HG03045 (cell line): ENCODE results near the gene ADAMTS15.

Experiments used
- ATAC-seq: cut with Tn5 transposase; IDR thresholded peaks from one replicate; pipeline ENCODE4 v1.9.1; 2021; ENCODE audit warnings: mild to moderate bottlenecking, moderate library complexity; ENCODE audit not compliant: unreplicated experiment

ADAMTS15 gene

DNA sequence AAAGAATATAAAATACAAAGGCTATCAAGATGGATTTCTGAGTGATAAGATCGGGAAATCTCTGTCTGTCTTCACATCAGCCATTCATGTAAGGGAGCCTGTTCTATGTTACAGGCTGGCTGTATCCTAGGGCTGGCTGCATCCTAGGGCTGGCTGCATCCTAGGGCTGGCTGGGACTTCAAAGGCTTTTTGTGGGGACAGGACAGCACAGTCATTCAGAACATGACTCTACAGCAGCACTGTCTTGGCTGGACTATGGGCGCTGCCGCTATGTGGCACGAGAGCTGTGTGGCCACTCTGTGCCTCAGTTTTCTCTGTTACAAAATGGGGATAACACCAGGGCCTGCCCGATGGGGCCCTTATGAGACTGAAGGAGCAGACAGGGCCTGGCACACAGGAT is 30.2 kb upstream of the ADAMTS15 start:
- ATAC-seq = no peak

DNA sequence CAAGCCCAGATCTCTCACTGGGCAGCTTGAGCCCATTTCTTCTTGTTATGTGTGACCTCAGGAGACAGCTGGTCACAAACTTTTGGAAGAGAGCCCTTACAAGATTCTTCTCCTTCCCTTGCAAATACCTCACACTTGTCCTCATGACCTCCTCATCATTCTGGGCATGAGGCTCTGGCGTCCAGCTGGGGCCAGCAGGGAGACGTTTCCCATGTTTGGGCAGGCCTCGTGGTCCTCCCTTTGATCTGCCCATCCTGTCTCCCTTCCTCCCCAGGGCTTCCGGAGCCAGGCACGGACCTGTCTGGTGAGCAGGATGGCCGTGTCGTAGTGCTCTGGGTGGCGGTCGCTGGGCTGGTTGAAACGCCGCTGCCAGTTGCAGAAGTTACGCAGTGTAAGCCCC is 29.7 kb upstream of the ADAMTS15 start:
- ATAC-seq = no peak

DNA sequence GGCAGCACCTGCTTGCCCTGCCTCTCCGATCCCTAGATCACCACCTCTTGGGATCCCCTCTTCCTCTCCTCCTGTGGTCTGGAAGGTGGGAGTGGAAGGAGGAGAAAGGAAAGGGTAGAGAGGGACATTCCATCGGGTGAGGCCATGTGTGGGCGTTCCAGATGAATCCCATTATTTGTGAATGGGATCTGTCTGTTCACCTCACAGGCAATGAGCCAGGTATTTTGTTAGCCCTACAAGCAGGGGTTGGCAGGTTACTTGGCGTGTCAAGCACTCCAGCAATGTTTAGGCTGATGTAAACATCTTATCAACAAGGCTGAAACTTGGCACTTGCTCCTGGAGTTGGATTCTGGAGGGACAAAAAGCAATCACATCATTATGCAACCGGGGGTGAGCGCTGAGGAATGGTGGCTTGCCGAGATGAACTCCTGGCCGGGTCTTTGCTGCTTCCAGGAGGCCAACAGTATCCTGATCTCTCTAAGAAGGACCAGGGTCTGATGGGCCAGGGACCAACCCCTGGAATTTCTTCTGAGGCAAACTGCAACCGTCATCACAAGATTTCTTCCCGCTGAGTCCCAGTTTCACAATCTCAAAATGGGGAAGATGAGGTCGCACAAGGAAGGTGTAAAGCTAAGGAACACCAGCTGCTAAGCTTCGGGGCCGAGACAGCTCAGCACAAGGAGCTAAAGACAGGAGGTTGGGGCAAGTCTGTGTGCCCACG is 27.8 kb upstream of the ADAMTS15 start:
- no peak for ATAC-seq

DNA sequence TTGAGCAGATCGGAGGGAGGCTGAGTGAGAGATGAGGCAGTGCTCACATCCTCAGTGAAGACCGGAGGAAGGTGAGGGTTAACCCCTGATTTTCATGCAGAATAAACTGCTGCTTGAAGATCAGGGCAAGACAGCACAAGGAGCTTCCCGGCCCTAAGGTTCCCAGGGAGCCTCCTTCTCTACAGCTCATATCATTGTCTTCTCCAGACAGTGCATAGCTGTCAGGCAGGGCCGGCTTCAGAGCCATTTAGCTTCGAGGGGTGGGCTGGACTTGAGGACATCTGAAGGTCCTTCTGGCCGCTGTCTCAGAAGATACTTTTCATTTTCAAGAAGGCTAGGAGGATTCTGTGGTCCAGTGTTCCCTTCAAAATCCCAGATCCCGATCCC is 27.3 kb upstream of the ADAMTS15 start:
- ATAC-seq = no peak

DNA sequence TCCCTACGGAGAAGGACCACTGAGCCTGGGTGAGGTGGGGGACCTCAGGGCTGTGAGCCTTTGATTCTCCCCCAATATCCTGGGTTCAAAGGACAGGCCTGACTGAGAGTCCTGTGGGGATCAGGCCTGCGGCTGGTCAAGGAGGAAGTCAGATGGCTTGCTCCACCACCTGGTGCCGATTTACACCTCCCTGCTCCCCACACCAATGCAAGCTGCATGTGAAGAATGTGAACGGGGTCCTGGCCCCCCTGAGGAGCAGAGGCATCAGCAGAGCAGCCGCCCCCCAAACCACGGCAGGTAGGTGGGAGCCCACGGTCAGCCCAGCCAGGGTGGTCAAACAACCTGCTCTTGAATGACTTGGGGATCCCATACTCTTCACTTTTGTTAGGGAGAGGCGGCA is 26.7 kb upstream of the ADAMTS15 start:
- no peak for ATAC-seq

DNA sequence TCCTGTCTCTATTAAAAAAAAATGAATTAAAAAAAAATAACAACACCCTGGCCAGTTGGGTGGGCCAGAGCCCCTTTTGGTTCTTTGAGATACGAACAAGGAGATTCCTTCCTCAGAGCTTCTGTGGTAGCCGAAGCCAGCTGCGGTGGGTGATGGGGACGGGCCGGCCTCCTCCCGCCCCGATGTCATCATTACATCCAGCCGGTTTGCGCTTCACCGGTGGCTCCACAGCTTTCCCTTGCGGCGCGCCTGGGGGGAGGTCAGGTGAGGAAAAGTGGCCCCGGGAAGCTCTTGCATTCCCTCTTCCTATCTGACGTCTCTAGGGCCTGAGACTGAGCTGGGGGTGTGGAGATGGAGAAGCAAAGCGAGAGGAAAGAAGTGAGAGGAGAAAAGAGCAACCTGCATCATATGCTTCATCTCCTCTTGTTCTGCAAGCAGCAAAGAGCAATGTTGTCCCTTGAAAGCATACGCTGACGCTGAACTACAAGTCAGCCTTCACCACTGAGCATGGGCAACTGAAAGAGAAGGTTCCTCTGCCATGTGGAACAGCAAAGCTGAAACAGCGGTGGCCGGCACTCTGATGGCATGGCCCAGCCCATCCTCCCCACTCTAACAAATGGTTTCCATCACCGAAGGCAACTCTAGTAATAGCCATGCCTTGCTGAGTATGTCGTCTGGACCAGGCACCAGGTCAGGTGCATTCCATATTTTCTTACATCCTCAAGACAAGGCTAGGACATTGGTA is 26.0 kb upstream of the ADAMTS15 start:
- ATAC-seq = no peak

DNA sequence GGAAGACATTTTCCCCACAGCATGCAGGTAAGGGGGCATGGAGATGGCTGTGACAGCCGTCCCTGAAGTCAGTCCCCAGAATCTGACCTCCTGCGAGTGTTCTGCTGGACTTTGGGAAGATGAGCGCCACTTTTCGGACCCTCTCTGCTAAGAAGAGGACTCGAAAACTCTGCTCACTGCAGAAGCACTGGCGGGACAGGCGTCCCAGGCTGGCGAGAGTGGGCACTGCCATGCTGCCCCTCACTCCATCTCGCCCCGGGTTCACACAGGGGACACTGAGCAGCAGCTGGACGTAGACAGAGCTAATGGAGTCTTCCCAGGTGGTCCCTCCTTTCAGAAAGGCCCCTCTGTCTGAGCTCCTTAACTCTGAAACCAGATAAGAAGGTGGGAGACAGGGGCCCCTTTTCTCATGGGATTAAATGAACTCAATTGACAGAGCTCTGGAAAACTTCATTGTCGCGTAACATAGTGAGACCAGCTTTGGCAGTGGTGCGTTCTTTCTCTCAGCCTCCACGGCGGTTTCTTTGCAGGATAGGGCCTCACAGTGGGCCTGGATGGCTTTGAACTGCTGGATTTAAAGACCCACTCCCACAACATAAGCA is 24.8 kb upstream of the ADAMTS15 start:
- ATAC-seq = no peak

DNA sequence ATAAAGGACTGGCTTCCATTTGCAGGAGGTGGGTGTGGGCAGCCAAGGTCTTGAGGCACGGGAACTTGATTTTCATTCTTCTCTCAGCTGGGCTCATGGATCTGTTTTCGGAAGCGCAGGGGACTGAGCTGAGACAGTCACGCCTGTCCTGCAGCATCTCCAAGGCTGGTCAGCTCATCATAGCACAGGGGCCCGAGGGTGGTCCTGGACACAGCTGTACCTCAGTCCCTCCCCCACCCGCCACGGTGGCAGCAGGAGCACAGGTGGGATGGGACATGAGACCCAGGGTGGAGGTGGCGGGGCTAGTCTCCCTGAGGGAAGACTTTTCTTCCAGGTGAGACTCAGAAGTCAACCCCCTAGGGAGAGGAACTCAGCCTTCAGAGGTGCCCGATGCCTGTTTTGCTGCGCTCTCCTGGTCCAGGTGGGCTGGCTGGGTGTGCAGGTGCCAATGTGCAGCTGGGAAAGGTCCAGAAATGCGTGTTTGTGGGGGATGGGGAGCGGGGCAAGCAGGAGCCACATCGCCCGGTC is 23.8 kb upstream of the ADAMTS15 start:
- no peak for ATAC-seq

DNA sequence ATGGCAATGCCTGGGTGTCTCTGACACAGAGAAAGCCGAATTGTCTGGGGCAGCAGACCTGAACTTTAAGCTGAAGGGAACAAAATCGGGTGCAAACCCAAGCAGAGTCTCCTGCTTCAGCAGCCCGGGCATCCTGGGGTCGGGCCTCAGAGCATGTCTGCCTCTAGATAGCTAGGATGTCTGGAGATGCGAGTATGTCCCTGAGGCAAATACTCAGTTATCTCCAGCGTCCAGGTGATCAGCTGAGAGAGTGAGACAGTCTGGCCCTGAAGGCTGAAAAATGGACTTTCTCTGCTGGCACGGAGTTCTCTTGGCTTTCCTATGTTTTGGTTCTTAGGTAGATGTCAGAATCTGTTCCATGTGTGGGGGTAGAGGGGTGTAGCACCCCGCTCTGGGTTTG is 23.3 kb upstream of the ADAMTS15 start:
- ATAC-seq = no peak

DNA sequence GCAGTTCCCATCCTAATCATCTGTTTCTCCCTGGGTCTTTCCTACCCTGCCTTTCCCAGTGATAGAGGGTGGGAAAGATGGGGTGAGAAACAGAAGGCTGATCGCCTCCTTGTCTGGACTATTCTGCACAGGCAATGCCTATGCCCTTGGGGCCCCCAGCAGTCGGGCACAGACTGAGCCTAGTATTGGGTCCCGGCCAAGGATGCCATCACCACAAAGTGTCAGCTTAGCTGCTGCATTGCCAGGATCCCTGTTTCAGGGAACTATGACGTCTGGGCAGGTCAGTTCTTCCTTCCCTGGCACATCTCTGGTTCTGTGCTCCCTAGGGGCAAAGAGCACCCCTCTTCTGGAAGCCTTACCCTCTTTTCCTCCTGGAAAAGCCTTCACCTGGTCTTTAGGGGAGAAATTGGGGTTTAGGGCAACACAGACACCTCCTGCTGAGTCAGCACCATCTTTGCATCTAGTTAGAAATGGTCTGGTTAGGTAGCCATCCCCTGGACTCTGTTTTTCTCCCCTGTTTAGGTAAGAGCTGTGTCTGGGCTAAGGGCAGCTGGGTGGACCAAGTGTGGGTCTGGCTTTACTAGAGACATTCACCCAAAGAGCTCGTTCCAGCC is 22.1 kb upstream of the ADAMTS15 start:
- no peak for ATAC-seq

DNA sequence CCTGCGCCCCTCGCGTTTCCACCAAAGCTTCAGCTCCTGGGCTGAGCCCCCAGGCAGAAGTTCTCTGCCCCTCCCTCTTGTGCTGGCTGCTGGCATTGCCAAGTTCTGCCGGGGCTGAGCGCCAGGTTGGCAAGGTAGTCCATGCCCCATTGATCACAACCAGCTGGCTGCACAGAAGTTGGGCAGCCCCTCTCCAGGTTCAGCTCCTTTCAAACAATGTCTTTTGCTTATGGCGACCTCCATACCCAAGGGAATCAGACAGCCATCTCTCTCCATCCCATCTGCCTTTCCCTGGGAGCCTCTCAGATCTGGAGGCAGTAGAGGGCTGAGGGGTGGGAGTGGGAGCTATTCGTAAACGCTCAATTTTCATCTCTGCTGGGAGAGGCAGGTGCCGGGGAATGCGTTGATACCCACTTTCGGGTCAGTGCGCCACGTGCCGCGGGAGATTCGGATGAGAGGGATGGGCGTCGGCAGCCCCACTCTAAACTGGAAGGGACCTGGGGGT is 21.6 kb upstream of the ADAMTS15 start:
- no peak for ATAC-seq

DNA sequence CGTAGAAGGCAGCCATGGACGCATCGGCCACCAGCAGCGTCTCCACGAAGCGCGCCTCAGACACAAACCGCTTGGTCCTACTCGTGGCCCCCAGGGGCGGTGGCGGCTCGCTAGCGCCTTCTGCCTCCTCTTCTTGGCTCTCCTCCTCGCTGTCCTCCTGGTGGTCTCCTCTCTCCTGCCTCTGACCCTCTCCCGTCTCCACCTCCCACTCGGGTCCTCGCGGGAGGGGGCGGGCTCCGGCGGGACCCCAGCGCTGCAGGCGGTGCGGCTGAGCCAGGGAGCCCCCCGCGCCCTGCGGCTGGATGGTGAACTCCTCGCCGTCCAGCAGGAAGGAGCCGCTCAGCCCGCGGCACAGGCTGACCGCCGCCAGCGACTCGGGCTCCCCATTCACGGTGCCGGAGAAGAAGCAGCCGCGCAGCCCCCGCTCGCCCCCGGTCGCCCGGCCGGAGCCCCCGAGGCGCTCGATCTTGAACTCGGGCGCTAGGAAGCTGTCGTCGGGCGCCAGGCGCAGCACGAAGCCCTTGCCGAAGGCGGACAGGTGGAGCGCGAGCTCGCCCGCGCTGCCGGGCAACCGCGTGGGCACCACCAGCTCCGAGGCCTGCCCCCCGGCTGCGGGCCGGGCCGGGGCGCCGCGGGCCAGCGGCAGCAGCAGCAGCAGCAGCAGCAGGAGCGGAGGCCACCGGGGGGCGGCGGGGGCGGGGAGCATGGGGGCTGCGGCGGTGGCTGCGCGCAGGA is 20.7 kb upstream of the ADAMTS15 start:
- no peak for ATAC-seq

DNA sequence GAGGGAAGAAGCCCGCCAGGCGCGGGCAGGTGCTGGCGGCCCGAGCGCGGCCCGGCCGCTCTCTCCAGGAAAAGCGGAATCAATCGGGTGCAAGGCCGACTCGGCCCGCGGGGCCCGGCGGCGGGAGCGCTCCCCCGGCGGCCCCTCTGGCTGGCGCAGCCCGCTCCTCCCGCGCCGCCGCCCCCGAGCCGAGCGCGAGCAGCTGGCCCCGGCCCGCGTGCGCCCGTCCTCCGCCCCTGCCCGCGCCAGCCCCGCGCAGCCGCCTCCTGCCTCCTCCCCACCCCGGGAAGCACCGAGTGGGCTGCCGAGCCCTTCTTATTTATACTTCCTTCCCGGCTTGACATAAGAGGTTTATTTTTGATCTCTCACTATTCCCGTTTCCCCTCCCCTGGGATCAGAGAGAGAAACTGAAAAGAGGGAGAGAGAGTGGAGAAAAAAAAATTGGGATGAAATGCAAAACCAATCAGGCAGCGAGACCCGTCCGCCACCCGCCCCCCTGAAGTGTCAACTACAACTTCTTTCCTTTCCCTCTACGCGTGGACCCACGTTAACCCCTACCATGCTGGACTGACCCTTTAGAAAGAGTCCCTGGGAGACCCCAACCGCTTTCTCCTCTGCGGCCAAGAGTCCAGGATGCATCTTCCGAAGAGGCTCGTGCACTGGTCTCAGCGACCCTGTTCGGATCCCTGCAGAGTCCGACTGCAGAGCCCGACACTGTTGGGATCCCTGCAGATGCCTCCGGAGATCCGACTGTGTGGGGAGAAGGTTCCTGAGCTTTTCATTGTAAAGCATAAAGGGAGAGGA is 19.9 kb upstream of the ADAMTS15 start, which contains the start of gene ADAMTS8:
Gene ADAMTS8, minus strand, starts transcription at position 294 of the 804 bp plus-strand sequence. CDS start 323 bp downstream, outside the sequence.
- ATAC-seq = no peak

DNA sequence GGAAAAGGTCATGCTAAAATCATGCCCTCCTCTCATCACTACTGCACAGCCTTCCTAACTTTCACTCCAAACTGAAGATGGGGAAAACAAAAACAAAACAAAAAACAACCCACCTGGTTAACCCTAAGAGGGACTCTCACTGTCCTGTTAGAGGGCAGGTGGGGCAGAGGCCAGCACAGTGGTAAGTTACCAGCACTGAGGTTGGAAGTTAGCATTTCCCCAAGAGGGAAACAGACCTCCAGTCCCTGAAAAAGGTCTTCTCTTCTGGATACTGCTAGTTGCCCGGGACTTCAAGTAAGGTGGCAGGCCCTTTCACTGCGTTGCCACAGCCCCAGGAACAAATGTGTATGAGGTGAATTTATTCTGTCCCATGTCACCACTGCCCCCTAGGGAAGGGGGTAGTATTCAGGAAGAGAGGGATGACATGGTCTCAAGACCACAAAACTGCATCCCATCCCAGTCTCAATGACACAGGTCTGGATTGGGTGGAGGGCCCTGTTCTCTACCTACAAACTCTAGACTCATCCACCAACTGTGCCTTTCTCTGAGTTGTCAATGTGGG is 19.2 kb upstream of the ADAMTS15 start:
- ATAC-seq = no peak

DNA sequence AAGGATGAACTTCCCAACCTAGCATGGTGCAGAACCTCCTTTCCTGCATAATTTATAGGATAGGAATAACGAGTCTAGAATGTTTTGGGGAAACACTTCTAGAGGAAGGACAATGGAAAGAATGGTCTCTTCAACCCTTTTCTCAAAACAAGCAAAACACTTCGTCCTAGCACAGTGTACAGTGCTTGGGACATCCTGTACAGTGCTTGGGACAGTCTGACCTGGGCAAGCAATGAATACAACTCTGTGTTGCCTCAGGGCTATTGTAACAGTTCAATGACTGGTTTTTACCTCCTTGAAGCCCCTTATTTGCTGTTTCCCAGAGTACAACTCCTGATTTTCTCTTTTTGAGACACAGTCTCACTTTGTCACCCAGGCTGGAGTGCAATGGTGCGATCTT is 18.5 kb upstream of the ADAMTS15 start:
- no peak for ATAC-seq

DNA sequence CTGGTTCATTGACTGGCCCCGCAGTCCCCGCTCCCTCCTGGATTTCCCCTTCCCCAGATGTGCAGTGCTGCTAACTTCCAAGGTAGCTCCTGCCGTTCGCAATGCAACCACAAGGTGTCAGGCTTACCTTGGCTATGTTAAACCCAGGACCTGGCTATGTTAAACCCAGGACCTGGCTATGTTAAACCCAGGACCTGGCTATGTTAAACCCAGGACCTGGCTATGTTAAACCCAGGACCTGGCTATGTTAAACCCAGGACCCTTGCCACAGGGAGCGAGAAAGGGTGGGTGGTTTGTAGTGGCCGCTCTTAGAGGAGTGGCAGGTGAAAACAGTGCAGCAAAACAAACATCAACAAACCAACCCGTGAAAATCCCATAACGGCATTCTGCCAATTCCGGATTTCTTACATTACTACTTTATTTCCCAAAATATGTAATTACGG is 17.1 kb upstream of the ADAMTS15 start:
- peak; percentile 53 for ATAC-seq

DNA sequence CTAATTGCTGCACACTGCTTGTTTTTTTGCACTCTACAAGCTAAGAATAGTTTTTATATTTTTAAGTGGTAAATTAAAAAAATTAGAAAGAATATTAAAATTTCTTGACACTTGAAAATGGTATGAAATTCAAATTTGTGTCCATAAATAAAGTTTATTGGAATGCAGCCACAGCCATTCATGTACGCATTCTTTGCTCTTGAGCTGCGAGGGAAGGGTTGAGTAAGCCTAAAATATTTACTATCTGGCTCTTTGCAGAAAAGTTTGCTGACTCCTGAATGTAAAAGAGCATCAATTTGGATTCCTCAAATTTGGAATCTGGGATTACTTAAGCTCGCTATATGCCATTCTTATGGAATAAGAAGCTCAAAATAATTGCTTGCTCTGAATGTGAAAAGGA is 16.6 kb upstream of the ADAMTS15 start:
- ATAC-seq = no peak

DNA sequence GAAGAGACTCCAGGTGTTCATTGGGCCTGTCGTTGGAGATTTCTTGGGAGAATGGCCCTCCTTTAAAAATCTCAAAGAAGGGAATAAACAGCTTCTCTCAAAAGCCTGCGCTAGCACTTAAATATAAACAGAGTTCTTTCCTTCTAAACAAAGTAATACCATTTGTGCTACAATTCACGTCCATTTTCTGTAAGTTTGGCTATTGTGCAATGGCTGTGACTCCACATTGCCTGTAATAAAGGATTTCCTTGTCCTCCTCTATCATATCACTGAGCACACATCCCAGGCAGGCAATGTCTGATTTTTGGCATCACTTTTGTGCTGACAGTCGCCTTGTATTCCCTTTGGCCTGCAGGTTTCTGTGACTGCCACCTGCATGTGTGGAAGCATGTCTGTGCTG is 15.1 kb upstream of the ADAMTS15 start:
- no peak for ATAC-seq

DNA sequence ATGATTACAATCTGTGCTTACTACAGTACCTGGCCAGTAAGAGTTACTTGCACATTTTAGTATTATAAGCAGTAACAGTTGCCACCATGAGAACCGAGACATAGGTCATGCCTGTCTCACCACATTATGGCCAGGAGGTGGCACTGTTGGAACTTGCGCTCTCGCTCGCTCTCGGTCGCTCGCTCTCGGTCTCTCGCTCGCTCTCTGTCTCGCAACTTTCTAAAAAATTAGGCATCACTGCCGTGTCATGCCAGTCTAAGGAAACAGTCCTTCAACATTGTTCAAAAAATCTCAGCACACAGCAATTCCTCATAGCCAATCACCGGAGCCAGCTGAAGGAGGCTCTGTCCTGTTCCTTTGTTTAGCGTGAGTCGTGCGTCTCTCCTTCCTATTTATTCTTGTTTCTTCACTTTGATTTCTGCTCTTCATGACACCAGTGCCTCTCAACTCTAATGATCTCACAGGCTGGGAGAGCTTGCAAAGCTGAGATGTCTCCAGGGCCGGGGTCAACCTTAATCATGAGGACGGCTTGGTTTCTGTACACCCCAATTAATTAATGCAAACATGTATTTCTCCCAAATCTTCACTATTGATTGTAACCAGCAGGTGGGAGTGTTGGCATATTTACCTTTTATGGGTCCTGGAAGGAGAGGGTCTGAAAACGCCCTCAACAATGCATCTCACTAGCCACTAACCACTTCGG is 13.8 kb upstream of the ADAMTS15 start:
- peak; percentile 89 for ATAC-seq
